Vagina (tissue), 2 donors: ENCODE data around the gene LRRN2. TPM values are rescaled to one million over a fixed set of nuclear protein-coding genes. Genes with fewer than 3 reads are reported as not detected.

Source experiments
- DNase-seq, 2 donors: peaks; one replicate each; pipeline ENCODE4 v3.0.0-alpha.2; 2017; ENCODE audit errors: extremely low spot score in 2 of 2
- H3K27ac ChIP-seq: fragments of 200-600 bp; sonication (generic); one replicate; pipeline ENCODE4 v1.5.1; 2019
- H3K27me3 ChIP-seq: fragments of 200-600 bp; sonication (generic); one replicate; pipeline ENCODE4 v1.5.1; 2019
- H3K36me3 ChIP-seq, 2 donors: fragments of 200-600 bp; sonication (generic); one replicate each; pipeline ENCODE4 v1.5.1; 2017 to 2019
- H3K4me1 ChIP-seq: fragments of 200-600 bp; sonication (generic); one replicate; pipeline ENCODE4 v1.5.1; 2019
- H3K4me3 ChIP-seq, 2 donors: fragments of 200-600 bp; sonication (generic); 1 replicate in 1 of 2; 2 replicates in 1 of 2; pipeline ENCODE4 v1.5.1; 2016 to 2019
- H3K9me3 ChIP-seq: fragments of 200-600 bp; sonication (generic); one replicate; pipeline ENCODE4 v1.5.1; 2019
- CTCF ChIP-seq, 3 experiments: fragments of 450-650 bp in 2 of 3; fragments of 200-600 bp in 1 of 3; sonication (generic) in 1 of 3; IDR thresholded peaks; one replicate each; pipeline ENCODE4 v1.5.1; 2017 to 2019; ENCODE audit warnings: antibody characterized with exemption in 3 of 3, mild to moderate bottlenecking in 2 of 3, moderate library complexity in 2 of 3
- POLR2A ChIP-seq, 2 donors: fragments of 450-650 bp; IDR thresholded peaks; one replicate each; pipeline ENCODE4 v1.6.1; 2017; ENCODE audit warnings: antibody characterized with exemption in 2 of 2, mild to moderate bottlenecking in 2 of 2, moderate library complexity in 2 of 2
- POLR2AphosphoS5 ChIP-seq, 2 donors: sonication (generic); formaldehyde crosslinking; IDR thresholded peaks; one replicate each; pipeline ENCODE4 v1.9.0; 2017; ENCODE audit warnings: antibody characterized with exemption in 2 of 2, mild to moderate bottlenecking in 2 of 2, low read depth in 1 of 2; ENCODE audit not compliant: insufficient read depth in 1 of 2
- intact Hi-C: fragments of 100-400 bp; cut with DNase I; formaldehyde crosslinking; loops from one replicate; pipeline ENCODE4 v1.15.1; 2023
- total RNA-seq: library from RNA; depleted of rRNA; stranded (reverse); fragments of >200 nt; gene quantifications from one replicate; pipeline ENCODE4 v1.2.3, GENCODE V29; 2016

The LRRN2 gene
- total RNA-seq, 1 donor from 2014 or later = 3.4 TPM

- no peaks in the 10 kb centered on the region for H3K4me1 ChIP-seq
- intact Hi-C loops = no loop called here
- H3K27me3 ChIP-seq = no peaks in the 10 kb centered on the region
- DNase-seq = no peak
- H3K27ac ChIP-seq = no peak overlapping the region
- H3K9me3 ChIP-seq = no peaks in the 10 kb centered on the region
- H3K4me3 ChIP-seq = no peak overlapping the region
- no peaks in the 10 kb centered on the region for H3K36me3 ChIP-seq
- TF ChIP-seq CTCF (IDR thresholded peaks at IDR 0.05) (no peak), POLR2AphosphoS5 (IDR thresholded peaks at IDR 0.05; ENCODE audit: insufficient read depth in 1 of 2, low read depth in 1 of 2) (no peak), POLR2A (IDR thresholded peaks at IDR 0.05) (no peak)
Observed at GRCh38 chr1:204664384-204664651, 21.2 kb downstream of the LRRN2 start.

- intact Hi-C loops = no loop called here
- no peaks in the 10 kb centered on the region for H3K27me3 ChIP-seq
- H3K4me1 ChIP-seq = no peaks in the 10 kb centered on the region
- H3K36me3 ChIP-seq = no peaks in the 10 kb centered on the region
- no peak for DNase-seq
- TF ChIP-seq CTCF (IDR thresholded peaks at IDR 0.05) = no peak
- no peak for TF ChIP-seq POLR2A (IDR thresholded peaks at IDR 0.05)
- TF ChIP-seq POLR2AphosphoS5 (IDR thresholded peaks at IDR 0.05; ENCODE audit: insufficient read depth in 1 of 2, low read depth in 1 of 2) = no peak
- no peaks in the 10 kb centered on the region for H3K9me3 ChIP-seq
- no peak overlapping the region for H3K27ac ChIP-seq
- H3K4me3 ChIP-seq = no peak overlapping the region
Observed at GRCh38 chr1:204663644-204664383, 21.7 kb downstream of the LRRN2 start.

- Histone ChIP-seq H3K36me3 (no peaks in the 10 kb centered on the region), H3K27me3 (no peaks in the 10 kb centered on the region), H3K4me1 (no peaks in the 10 kb centered on the region), H3K9me3 (no peaks in the 10 kb centered on the region), H3K4me3 (no peak overlapping the region), H3K27ac (no peak overlapping the region)
- DNase-seq = no peak
- TF ChIP-seq CTCF (IDR thresholded peaks at IDR 0.05) = no peak
- TF ChIP-seq POLR2A (IDR thresholded peaks at IDR 0.05) = no peak
- TF ChIP-seq POLR2AphosphoS5 (IDR thresholded peaks at IDR 0.05; ENCODE audit: insufficient read depth in 1 of 2, low read depth in 1 of 2) = no peak
- intact Hi-C loops = no loop called here
Observed at GRCh38 chr1:204662530-204662929, 23.0 kb downstream of the LRRN2 start.

GRCh38 chr1:204660509-204660908 lies 25.0 kb downstream of the LRRN2 start:
- DNase-seq = no peak

More at GRCh38 chr1:204660509-204660908, 25.0 kb downstream of the LRRN2 start:
- no peak overlapping the region for H3K4me3 ChIP-seq
- no peaks in the 10 kb centered on the region for H3K36me3 ChIP-seq
- TF ChIP-seq CTCF (IDR thresholded peaks at IDR 0.05) (no peak), POLR2A (IDR thresholded peaks at IDR 0.05) (no peak), POLR2AphosphoS5 (IDR thresholded peaks at IDR 0.05; ENCODE audit: insufficient read depth in 1 of 2, low read depth in 1 of 2) (no peak)
- H3K27ac ChIP-seq = no peak overlapping the region
- no peaks in the 10 kb centered on the region for H3K4me1 ChIP-seq
- intact Hi-C loops = no loop called here
- no peaks in the 10 kb centered on the region for H3K27me3 ChIP-seq
- H3K9me3 ChIP-seq = no peaks in the 10 kb centered on the region
